ENCODE measurements around the gene SPAG6.
"Not testable (repeated sequence)": the region's sequence is repeated elsewhere in the genome, so short reads cannot be mapped to it uniquely, and the experiment has no call there.

SPAG6 gene

GRCh38 chr10:22343731-22344130 lies 1.6 kb upstream of the SPAG6 start:
- DNase-seq: no peak

GRCh38 chr10:22344249-22344648 lies 1.0 kb upstream of the SPAG6 start:
- no peak for DNase-seq

DNA sequence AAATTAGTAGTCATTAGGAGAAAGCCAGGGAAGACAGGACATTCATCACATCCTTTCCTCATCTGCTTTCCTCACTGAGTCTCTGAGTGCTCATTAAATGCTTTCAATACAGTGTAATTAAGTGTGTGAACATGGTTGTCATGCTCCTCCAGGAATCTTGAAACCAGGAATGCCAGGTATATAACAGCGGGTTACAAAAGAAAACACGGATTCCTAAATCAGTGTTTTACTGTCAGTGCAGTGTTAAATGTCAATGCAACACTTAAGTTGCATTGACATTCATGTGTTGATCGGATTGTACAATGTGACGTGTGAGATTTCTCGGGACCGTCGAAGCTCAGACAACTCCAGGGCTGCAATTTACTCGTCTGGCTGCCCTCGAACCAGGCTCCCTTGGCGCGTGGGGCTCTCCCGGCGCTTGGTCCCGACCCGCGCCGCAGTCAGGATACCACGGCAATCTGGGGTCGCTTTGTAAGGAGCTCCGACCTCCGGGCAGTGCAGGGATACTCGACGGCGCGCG lies 455 bp upstream of the SPAG6 start:
- peak; percentile 20 for DNase-seq

DNA sequence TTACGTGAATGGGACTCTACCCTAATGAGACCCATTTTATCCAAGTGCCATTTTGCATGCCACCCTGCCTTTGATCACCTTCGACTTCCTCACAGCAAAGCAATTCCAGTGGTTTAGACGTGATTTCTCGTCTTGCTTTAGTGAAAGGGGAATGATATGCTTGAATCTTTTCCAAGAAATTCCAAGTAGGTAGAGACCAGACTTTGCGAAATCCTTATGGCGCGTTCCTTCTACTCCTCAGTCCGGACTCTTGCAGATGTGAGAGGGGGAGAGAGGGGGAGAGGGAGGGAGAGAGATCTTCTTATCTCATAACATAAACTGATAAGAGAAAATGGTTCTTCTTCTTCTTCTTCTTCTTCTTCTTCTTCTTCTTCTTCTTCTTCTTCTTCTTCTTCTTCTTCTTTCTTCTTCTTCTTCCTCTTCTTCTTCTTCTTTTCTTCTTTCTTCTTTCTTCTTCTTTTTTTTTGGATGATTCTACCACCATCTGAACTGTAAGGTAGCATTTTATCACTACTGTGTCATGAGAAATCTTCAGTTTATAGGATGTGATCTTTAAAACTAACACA lies 883 bp downstream of the SPAG6 start:
- no peak for DNase-seq

- DNase-seq: no peak
Observed at GRCh38 chr10:22349755-22350154, 4.5 kb downstream of the SPAG6 start.

GRCh38 chr10:22351131-22351703 lies 5.9 kb downstream of the SPAG6 start:
- no peak for DNase-seq

GRCh38 chr10:22356324-22356873 lies 11.1 kb downstream of the SPAG6 start:
- DNase-seq: no peak

GRCh38 chr10:22357770-22358169 lies 12.5 kb downstream of the SPAG6 start:
- DNase-seq: not testable (repeated sequence)

- no peak for DNase-seq
Observed at GRCh38 chr10:22363305-22363704, 18.0 kb downstream of the SPAG6 start.

- DNase-seq: no peak
Observed at GRCh38 chr10:22364407-22365140, 19.3 kb downstream of the SPAG6 start.

GRCh38 chr10:22365233-22365632 lies 19.9 kb downstream of the SPAG6 start:
- no peak for DNase-seq

- no peak for DNase-seq
Observed at GRCh38 chr10:22365644-22366434, 20.5 kb downstream of the SPAG6 start.

DNA sequence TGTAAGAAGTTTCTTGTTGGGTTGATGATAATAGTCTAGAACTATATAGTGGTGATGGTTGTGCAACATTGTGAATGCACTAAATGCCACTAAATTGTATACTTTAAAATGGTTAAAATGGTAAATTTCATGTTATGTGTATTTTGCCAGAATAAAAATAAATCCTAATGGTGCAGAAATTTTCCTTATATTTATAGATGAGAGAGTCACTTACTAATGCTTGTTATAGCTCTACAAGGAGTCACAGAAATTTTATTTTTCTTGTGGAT lies 21.1 kb downstream of the SPAG6 start:
- DNase-seq: no peak

- no peak for DNase-seq
Observed at GRCh38 chr10:22366771-22367170, 21.5 kb downstream of the SPAG6 start.

DNA sequence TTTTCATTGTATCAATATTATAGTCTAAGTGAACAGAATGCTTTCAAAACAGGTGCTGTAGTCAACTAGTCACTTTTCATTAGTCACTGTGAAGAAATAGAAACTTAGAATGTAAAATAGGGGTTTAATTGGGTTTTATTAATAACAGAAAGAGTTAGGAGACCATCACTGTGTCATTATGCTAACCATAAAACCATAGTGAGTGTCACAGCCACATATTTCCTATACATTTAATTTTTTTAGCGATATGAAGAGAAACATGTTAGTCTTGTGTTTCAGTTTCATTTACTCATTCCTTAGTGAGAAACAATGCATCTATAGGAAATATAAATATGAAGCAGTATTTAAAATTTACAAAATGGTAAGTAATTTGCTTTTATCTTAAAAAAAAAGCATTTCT lies 22.2 kb downstream of the SPAG6 start:
- DNase-seq: no peak

DNA sequence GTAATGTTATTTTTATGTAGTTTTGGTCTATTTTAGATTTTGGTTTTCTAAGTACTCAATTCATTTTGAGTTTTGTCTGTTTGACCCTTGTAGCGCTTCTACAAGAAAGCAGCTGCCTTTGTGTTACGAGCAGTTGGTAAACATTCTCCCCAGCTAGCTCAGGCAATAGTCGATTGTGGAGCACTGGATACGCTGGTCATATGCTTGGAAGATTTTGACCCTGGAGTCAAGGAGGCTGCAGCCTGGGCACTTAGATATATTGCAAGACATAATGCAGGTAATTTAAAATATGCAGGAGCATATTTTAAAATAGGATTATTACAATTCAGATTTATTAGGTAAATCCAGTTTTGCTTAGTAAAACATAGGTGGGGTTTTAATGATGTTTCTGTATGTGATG lies 23.1 kb downstream of the SPAG6 start:
- no peak for DNase-seq

DNA sequence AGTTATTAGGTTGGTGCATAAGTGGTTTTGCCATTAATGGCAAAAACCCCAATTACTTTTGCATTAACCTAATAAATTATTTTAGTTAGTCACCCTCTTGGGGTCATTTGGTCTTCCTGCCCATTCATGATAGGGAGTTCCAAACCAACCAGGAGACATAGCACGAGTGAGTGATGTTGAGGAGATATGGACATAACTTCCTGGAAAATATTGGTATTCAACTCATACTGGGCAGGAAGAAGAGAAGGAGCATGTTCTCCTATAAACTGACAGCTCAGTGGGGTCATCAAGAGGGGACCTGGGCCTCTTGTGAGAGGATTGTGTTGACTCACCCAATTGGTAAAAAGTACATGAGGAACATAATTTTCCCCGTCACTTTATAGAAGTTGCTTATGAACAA lies 23.7 kb downstream of the SPAG6 start:
- no peak for DNase-seq

DNA sequence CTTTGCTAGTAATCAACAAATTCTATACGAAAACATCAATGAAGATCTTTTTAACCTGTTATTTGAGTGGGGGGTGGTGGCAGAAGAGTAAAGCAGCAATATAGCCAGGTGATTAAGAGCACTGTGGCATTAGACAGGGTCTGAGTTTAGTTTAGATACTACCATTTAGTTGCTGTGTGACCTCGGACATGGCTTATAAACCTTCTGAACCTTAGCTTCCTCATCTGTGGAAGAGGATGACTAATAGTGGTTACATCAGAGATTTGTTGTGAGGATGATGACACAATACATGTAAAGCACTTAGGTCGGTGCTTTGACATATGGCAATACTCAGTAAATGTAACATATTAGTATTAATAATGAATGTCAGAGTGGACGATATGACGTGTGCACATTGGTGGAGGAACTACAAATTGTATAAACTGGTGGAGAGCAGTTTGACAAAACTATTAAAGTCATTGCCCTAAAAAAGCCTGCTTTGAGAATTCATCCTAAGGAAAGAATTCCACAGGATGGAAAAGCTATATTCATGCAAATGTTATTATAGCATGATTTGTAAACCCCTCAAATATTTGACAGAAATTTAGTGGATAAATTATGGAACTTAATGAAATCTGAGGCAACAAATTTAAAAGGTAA lies 24.3 kb downstream of the SPAG6 start:
- no peak for DNase-seq

- no peak for DNase-seq
Observed at GRCh38 chr10:22370320-22370719, 25.0 kb downstream of the SPAG6 start.

DNA sequence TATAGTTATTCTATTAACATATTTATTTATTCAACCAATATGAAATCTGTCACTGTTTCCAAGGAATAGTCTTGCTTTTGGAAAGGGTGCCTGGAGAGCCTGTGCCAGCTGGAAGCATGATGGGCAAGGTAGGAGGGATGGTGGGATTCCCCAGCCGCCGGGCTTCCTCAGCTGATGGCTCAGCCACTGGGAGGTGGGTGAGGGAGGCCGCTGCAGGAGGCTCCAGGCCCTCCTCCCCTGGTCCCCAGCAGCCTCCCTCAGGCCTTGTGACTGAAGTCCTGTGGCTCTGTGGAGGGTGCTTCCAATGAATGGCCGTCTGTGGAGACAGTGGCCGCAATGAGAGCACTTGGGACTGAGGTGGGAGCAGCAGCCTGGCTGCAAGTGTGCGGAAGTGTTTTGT lies 27.0 kb downstream of the SPAG6 start:
- no peak for DNase-seq

DNA sequence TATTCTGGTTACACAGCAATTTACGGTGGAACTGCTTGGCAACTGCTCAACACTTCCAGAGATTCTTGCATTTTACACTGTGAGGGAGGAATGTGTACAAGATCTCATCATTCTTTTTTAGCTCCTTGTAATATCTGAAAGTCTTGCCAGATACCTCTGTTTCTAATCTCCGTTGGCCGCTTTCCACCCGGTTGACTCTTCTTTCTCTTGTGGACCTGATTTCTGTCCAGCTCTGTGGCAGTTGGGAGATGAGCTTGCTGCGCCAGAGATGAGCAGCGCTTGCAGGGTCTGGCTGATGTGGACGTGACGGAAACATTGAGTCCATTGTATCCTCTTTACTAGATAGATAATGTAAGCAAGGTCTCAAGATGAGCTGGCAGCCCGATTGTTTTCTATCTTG lies 27.6 kb downstream of the SPAG6 start:
- DNase-seq: no peak

- DNase-seq: no peak
Observed at GRCh38 chr10:22374489-22375126, 29.3 kb downstream of the SPAG6 start.

DNA sequence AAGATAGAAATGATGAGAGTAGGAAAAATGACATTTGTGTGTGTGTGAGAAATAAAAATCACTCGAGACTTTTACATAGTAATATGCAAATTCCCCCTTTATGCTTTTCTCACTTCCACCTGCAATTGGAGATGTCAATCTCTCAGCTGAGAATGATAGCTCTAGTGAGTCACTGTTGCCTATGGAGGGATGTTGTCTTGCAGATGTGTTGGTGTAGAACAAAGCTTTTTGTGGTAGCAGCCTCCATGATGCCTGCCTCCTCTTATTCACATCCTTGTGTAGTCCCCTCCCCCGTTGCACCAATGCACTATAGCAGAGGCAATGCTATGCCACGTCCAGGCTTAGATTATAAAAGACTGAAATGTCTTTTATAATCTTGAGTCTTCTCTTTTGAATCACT lies 33.8 kb downstream of the SPAG6 start:
- no peak for DNase-seq

All from NCI-H69 (cell line).